ENCODE data around the gene RELT.

DNA sequence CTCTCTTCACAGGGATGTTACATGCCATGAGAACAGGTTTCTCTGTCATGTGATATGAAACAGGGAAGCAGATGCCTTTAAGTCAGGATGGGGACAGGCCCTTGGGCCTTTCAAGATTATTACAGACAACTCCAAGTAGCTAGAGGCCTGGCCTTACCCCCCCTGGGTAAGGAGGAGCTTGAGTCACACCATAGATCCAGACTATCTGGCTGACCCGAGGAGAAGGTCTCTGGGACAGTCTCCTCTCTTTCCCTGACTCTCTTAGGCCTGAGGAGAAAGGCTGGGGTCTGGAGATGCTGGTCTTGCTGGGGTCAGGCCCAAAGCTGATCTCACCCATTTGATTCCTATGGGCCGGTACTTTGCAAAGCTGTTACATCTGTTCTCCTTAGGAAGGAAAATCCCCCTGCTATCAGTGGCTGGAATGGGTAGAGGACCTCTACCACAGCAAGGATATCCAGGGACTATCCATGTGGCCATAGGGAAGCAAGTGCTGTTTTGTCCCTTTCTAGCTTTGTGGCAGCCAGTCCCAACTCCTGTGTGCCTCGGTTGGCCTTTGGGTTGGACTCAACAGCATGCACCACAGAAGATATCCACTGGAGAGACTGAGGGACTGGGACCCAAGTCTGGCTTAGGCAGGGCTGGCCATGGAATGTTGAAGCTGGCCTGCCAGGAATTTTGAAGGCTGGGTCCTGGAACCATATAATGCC lies 25.2 kb downstream of the RELT start:
- TF ChIP-seq, protein P1, sequence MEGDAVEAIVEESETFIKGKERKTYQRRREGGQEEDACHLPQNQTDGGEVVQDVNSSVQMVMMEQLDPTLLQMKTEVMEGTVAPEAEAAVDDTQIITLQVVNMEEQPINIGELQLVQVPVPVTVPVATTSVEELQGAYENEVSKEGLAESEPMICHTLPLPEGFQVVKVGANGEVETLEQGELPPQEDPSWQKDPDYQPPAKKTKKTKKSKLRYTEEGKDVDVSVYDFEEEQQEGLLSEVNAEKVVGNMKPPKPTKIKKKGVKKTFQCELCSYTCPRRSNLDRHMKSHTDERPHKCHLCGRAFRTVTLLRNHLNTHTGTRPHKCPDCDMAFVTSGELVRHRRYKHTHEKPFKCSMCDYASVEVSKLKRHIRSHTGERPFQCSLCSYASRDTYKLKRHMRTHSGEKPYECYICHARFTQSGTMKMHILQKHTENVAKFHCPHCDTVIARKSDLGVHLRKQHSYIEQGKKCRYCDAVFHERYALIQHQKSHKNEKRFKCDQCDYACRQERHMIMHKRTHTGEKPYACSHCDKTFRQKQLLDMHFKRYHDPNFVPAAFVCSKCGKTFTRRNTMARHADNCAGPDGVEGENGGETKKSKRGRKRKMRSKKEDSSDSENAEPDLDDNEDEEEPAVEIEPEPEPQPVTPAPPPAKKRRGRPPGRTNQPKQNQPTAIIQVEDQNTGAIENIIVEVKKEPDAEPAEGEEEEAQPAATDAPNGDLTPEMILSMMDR (IDR thresholded peaks at IDR 0.05; ENCODE audit: low read length) = no peak
- no peak for TF ChIP-seq EZH2 (optimal IDR thresholded peaks at IDR 0.05; ENCODE audit: low read depth, low read length)
- TF ChIP-seq EZH2phosphoT487 (IDR thresholded peaks at IDR 0.05; ENCODE audit: low read length) = no peak

Data from MM.1S (cell line).